ENCODE results near the gene SCG3.

DNA sequence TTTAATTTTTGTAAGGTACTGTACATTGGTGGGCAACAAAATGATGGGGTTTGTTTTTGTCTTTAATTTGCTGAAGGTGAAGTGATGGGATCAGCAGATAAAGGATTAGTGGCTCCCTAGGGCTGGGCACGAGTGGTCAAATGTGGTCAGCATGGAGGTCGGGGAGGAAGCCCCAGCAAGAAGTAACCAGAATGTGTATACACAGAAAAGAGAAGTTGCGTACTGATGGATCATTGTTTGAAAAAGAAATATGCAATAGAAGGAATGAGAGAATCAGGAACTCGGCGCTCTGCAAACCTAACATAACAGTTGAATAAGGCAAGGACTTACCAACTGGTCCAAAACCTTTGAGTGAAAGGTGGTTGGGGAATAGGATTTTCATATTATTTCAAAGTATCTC lies 71.6 kb downstream of the SCG3 start:
- TF ChIP-seq, protein P1, sequence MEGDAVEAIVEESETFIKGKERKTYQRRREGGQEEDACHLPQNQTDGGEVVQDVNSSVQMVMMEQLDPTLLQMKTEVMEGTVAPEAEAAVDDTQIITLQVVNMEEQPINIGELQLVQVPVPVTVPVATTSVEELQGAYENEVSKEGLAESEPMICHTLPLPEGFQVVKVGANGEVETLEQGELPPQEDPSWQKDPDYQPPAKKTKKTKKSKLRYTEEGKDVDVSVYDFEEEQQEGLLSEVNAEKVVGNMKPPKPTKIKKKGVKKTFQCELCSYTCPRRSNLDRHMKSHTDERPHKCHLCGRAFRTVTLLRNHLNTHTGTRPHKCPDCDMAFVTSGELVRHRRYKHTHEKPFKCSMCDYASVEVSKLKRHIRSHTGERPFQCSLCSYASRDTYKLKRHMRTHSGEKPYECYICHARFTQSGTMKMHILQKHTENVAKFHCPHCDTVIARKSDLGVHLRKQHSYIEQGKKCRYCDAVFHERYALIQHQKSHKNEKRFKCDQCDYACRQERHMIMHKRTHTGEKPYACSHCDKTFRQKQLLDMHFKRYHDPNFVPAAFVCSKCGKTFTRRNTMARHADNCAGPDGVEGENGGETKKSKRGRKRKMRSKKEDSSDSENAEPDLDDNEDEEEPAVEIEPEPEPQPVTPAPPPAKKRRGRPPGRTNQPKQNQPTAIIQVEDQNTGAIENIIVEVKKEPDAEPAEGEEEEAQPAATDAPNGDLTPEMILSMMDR (IDR thresholded peaks at IDR 0.05 in 8 of 11, conservative IDR thresholded peaks at IDR 0.05 in 3 of 11) = no peak
- TF ChIP-seq POLR2A (IDR thresholded peaks at IDR 0.05) = no peak

Data from spleen (tissue), 7 donors.